ENCODE measurements around the gene TENM3. TPM values are rescaled to one million over a fixed set of nuclear protein-coding genes. Genes with fewer than 3 reads are reported as not detected.

The TENM3 gene
- total RNA-seq, 1 experiment from 2014 or later: 57.4 TPM

- no peak for DNase-seq
- Histone ChIP-seq H3K27ac (no peak overlapping the region), H3K36me3 (no peaks in the 10 kb centered on the region), H3K9me3 (replicated peaks) (no peaks in the 10 kb centered on the region), H3K4me3 (no peak overlapping the region), H3K27me3 (no peaks in the 10 kb centered on the region), H3K4me1 (no peaks in the 10 kb centered on the region)
Observed at GRCh38 chr4:182647646-182648300, 404.6 kb downstream of the TENM3 start.

GRCh38 chr4:182648766-182649165 lies 405.6 kb downstream of the TENM3 start:
- no peaks in the 10 kb centered on the region for H3K36me3 ChIP-seq
- H3K27me3 ChIP-seq: no peaks in the 10 kb centered on the region
- no peaks in the 10 kb centered on the region for H3K9me3 ChIP-seq (replicated peaks)
- no peaks in the 10 kb centered on the region for H3K4me1 ChIP-seq
- no peak for DNase-seq
- no peak overlapping the region for H3K27ac ChIP-seq
- H3K4me3 ChIP-seq: no peak overlapping the region

- H3K4me3 ChIP-seq: no peak overlapping the region
- H3K27ac ChIP-seq: no peak overlapping the region
- H3K9me3 ChIP-seq (replicated peaks): no peaks in the 10 kb centered on the region
- H3K4me1 ChIP-seq: no peaks in the 10 kb centered on the region
- no peaks in the 10 kb centered on the region for H3K27me3 ChIP-seq
- DNase-seq: no peak
- no peaks in the 10 kb centered on the region for H3K36me3 ChIP-seq
Observed at GRCh38 chr4:182649698-182650477, 406.7 kb downstream of the TENM3 start.

- no peak for DNase-seq
- H3K36me3 ChIP-seq: no peaks in the 10 kb centered on the region
- H3K4me3 ChIP-seq: no peak overlapping the region
- H3K4me1 ChIP-seq: no peaks in the 10 kb centered on the region
- no peaks in the 10 kb centered on the region for H3K27me3 ChIP-seq
- no peak overlapping the region for H3K27ac ChIP-seq
- no peaks in the 10 kb centered on the region for H3K9me3 ChIP-seq (replicated peaks)
Observed at GRCh38 chr4:182653596-182653995, 410.4 kb downstream of the TENM3 start.

DNA sequence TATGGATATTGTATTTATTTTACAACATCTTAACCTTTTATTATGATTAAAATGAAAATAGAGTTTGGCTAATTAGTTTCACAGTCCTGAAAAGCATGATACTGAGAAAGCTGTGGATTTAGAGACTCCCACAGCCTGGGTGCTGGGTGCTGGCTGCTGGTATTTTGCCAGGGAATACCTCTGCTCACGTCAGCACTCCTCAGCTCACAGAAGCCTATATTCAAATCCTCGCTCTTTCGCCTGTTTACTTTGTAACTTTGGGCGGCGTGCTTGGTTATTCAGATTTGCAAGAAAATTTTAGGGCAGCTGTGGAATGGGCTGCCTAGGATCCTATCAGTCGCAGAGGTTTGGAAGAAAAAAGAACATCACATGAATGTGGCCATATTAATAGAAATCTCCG lies 412.1 kb downstream of the TENM3 start:
- Histone ChIP-seq H3K36me3 (no peaks in the 10 kb centered on the region), H3K27me3 (no peaks in the 10 kb centered on the region), H3K27ac (no peak overlapping the region), H3K4me1 (no peaks in the 10 kb centered on the region), H3K4me3 (no peak overlapping the region), H3K9me3 (replicated peaks) (no peaks in the 10 kb centered on the region)
- no peak for DNase-seq

GRCh38 chr4:182662551-182662950 lies 419.3 kb downstream of the TENM3 start:
- Histone ChIP-seq H3K27ac (no peak overlapping the region), H3K27me3 (no peaks in the 10 kb centered on the region), H3K4me1 (no peaks in the 10 kb centered on the region), H3K9me3 (replicated peaks) (no peaks in the 10 kb centered on the region), H3K4me3 (no peak overlapping the region), H3K36me3 (no peaks in the 10 kb centered on the region)
- DNase-seq: no peak

DNA sequence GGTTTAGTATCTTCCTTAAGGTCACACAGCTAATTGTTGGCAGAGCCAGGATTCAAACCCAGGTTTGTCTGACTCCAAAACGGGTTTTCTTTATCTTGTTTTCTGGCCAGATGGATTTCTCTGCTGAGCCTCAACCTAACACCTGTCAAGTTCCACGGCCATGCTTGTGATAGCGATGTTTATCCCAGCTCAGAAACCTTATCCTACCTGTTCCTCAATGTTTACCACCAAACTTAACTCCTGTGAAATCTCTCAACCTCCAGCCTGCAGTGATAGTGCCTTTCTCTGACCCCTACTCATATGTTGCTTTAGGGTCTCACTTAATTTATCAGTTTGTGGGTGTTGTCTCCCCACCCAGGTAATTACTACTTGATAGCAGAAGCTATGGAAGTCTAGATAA lies 428.0 kb downstream of the TENM3 start:
- H3K4me3 ChIP-seq: no peak overlapping the region
- no peak overlapping the region for H3K27ac ChIP-seq
- peaks cover 8% of the 10 kb centered on the region for H3K4me1 ChIP-seq
- no peaks in the 10 kb centered on the region for H3K9me3 ChIP-seq (replicated peaks)
- no peaks in the 10 kb centered on the region for H3K27me3 ChIP-seq
- DNase-seq: no peak
- peaks cover 3% of the 10 kb centered on the region; the same call in 1 of the 2 replicates for H3K36me3 ChIP-seq

DNA sequence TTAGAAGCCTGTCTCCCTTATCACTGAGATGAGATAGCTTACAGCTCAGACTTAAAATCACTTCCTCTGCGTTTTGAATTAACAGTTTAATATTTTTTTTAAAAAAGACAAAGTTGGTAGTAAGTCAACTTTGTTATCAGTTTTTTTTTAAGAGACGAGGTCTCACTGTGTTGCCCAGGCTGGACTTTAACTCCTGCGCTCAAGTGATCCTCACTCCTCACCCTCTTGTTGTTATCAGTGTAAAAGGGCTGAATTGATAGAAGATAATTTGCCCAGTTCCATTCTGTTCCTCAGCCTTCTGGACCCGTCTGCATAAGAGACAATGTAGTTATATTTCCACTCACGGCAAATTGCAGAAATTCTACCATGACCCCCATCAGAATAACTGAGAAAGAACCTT lies 428.5 kb downstream of the TENM3 start:
- Histone ChIP-seq H3K4me1 (peaks cover 10% of the 10 kb centered on the region), H3K4me3 (no peak overlapping the region), H3K36me3 (peaks cover 3% of the 10 kb centered on the region; the same call in 1 of the 2 replicates), H3K27ac (no peak overlapping the region), H3K27me3 (no peaks in the 10 kb centered on the region), H3K9me3 (replicated peaks) (no peaks in the 10 kb centered on the region)
- no peak for DNase-seq

DNA sequence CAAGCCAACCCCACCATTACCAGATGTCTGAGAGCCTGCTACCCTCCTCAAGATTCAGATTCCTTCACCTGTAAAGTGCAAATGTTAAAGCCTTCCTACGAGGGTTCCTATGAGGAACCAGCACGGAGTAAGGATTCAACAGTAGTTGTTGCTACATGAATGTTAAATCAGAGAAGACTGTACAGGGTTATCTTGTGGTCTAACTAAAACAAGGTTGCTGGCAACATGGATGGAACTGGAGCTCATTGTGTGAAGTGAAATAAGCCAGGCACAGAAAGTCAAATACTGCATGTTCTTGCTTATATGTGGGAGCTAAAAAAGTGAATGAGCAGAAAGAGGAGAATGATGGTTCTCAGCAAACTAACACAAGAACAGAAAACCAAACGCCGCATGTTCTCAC lies 435.4 kb downstream of the TENM3 start:
- Histone ChIP-seq H3K36me3 (peaks cover 2% of the 10 kb centered on the region; the same call in 1 of the 2 replicates), H3K4me1 (peaks cover 10% of the 10 kb centered on the region), H3K27me3 (no peaks in the 10 kb centered on the region)

GRCh38 chr4:182679533-182679932 lies 436.3 kb downstream of the TENM3 start:
- Histone ChIP-seq H3K4me1 (peaks cover 10% of the 10 kb centered on the region), H3K4me3 (no peak overlapping the region), H3K27ac (no peak overlapping the region), H3K36me3 (0 out of 2 replicates have a peak, but pooled peaks cover 2% of the 10 kb centered on the region), H3K27me3 (no peaks in the 10 kb centered on the region), H3K9me3 (replicated peaks) (no peaks in the 10 kb centered on the region)
- DNase-seq: no peak

More for the DNA sequence above, 435.4 kb downstream of the TENM3 start:
- no peak overlapping the region for H3K4me3 ChIP-seq
- DNase-seq: no peak
- no peak overlapping the region for H3K27ac ChIP-seq
- H3K9me3 ChIP-seq (replicated peaks): no peaks in the 10 kb centered on the region

- Histone ChIP-seq H3K4me3 (no peak overlapping the region), H3K36me3 (0 out of 2 replicates have a peak, but pooled peaks cover 2% of the 10 kb centered on the region), H3K4me1 (peaks cover 10% of the 10 kb centered on the region), H3K27me3 (no peaks in the 10 kb centered on the region), H3K9me3 (replicated peaks) (no peaks in the 10 kb centered on the region), H3K27ac (no peak overlapping the region)
- no peak for DNase-seq
Observed at GRCh38 chr4:182680234-182680653, 437.0 kb downstream of the TENM3 start.

GRCh38 chr4:182683661-182684060 lies 440.5 kb downstream of the TENM3 start:
- no peak overlapping the region for H3K4me3 ChIP-seq
- H3K9me3 ChIP-seq (replicated peaks): no peaks in the 10 kb centered on the region
- DNase-seq: no peak
- H3K27ac ChIP-seq: no peak overlapping the region
- no peaks in the 10 kb centered on the region for H3K27me3 ChIP-seq
- 0 out of 2 replicates have a peak, but pooled peaks cover 2% of the 10 kb centered on the region for H3K36me3 ChIP-seq
- H3K4me1 ChIP-seq: no peaks in the 10 kb centered on the region

DNA sequence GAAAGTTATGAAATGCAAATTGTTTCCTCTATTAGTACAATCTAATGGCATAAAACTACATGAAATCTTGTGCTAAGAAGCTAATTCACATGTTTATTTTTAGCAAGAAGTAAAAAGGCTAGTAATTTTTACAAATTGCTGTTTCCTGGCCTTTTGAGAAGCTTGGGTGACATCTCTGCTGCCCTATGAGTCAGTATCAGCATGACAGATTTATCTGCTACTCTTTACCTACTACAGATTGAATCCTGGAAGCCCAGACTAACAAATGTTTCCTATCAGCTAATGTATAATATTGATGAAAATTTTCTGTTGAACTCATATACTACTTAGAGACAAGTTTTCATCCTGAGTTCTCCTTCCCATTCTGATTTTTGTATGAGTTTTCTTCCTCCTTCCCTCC lies 441.6 kb downstream of the TENM3 start:
- no peaks in the 10 kb centered on the region for H3K9me3 ChIP-seq (replicated peaks)
- H3K4me3 ChIP-seq: no peak overlapping the region
- no peak overlapping the region for H3K27ac ChIP-seq
- DNase-seq: no peak
- no peaks in the 10 kb centered on the region for H3K27me3 ChIP-seq
- 0 out of 2 replicates have a peak, but pooled peaks cover 4% of the 10 kb centered on the region for H3K36me3 ChIP-seq
- no peaks in the 10 kb centered on the region for H3K4me1 ChIP-seq

DNA sequence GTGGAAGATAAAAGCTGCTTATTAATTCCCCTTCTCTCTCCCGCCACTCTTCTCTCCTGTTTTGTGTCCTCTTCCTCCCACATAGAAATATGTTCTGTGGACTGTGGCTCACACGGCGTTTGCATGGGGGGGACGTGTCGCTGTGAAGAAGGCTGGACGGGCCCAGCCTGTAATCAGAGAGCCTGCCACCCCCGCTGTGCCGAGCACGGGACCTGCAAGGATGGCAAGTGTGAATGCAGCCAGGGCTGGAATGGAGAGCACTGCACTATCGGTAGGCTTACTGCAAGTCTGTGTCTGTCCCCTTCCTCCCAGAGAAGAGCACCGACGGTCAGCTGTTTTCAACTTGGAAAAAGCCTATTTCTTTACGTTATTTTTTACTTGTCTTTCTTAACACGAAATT lies 444.9 kb downstream of the TENM3 start:
- Histone ChIP-seq H3K36me3 (0 out of 2 replicates have a peak, but pooled peaks cover 2% of the 10 kb centered on the region), H3K27ac (no peak overlapping the region), H3K9me3 (replicated peaks) (no peaks in the 10 kb centered on the region), H3K27me3 (no peaks in the 10 kb centered on the region), H3K4me3 (no peak overlapping the region), H3K4me1 (no peaks in the 10 kb centered on the region)
- no peak for DNase-seq

DNA sequence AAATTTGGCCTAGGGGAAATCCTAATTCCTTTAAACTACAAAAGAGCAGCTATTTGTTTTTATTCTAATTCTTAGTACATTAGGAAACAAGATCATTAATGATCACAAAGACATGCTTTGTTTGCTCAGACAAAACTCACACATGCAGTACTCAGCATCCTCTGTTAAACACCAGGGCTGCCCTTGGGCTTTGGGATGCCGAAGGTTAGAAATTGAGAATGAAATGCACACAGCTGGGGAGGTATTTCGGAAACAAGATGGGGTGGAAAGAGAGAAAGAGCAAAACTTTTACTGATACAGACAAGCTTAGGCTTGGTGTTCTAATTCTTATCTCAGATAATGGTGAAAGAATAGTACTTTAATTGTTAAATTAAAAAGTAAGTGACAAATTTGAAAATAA lies 451.3 kb downstream of the TENM3 start:
- no peaks in the 10 kb centered on the region for H3K9me3 ChIP-seq (replicated peaks)
- H3K4me3 ChIP-seq: no peak overlapping the region
- no peaks in the 10 kb centered on the region for H3K36me3 ChIP-seq
- no peak for DNase-seq
- H3K27me3 ChIP-seq: no peaks in the 10 kb centered on the region
- no peak overlapping the region for H3K27ac ChIP-seq
- H3K4me1 ChIP-seq: no peaks in the 10 kb centered on the region
